ENCODE measurements around the gene KRT10. TPM values are rescaled to one million over a fixed set of nuclear protein-coding genes. Genes with fewer than 3 reads are reported as not detected.

Gene KRT10
- total RNA-seq, 1 experiment from 2014 or later = 188 TPM

DNA sequence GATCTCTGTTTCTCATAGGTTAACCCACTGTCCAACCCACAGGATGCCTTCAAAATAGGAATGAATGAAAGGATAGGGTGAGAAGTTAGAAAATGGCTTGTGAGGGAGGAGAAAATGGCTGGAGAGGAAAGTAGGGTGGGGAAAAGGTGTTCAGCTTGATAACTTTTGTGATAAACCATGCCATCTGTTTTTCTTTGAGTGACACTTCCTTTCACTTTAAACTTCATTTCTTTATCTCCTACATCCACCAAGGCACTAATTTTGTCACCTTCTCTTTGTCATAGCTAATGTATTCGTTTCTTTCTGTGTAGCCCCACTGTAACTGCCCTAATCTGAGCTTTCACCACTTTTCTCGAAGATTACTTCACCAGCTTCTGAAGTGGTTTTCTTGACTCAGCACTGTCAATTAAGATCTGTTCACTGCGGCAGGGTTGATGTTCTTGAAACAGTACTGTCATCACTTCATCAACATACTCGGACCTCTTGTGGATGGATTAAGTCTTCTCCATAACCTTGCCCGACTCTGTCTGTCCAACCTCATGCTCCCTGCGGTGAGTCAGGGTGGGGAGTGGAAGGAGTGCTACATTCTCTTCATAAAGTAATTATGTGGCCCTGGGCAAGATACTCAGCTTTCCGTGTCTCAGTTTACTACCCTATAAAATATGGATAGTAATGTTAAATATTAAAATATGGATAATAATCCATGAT, 5.5 kb upstream of the KRT10 start:
- Mint-ChIP-seq H3K9me3 (ENCODE audit: low read depth, unreplicated experiment) (peaks cover 3% of the 10 kb centered on the region), H3K4me3 (ENCODE audit: low read depth, unreplicated experiment) (no peak overlapping the region), H3K27ac (ENCODE audit: unreplicated experiment) (no peak overlapping the region), H3K4me1 (ENCODE audit: low read depth, unreplicated experiment) (peaks cover 8% of the 10 kb centered on the region), H3K36me3 (ENCODE audit: insufficient read depth, unreplicated experiment) (no peaks in the 10 kb centered on the region), H3K27me3 (ENCODE audit: unreplicated experiment) (no peaks in the 10 kb centered on the region)
- intact Hi-C loops (cut with micrococcal nuclease; ENCODE audit: unreplicated experiment) = loop anchor here (1.0 kb wide), 1 partner anchor 9 kb away; no protein-coding TSS in a partner anchor
- CTCF ChIA-PET = interaction anchor here (0.5 to 1.8 kb wide), 4 partner anchors 11 to 71 kb away, joined by 3 to 9 read pairs (median 4); no protein-coding TSS in a partner anchor
- no peak for TF ChIP-seq CTCF (IDR thresholded peaks at IDR 0.05; ENCODE audit: unreplicated experiment)
- no TSS peak for BruUV-seq (replicated peaks)
- DNase-seq = no peak

DNA sequence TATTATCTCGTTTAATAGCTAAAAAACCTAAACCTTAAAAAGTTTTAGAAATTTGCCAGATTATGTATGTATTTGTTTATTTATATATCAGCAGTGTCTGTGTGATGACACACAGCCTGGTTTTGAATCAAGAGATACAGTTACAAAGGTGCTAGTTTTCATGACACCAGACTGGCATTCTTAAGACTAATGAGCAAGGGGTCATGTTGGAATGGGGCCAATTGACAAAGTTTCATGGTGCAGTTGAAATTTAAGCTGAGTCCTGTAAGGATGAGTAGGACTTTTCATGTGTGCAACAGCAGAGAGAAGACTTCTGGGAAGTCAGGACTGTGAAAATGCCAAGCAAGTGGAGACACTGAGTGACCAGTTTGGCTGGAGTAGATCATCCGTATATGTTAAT, 3.2 kb upstream of the KRT10 start:
- CTCF ChIA-PET = interaction anchor here (0.6 to 1.4 kb wide), 3 partner anchors 17 to 914 kb away, joined by 3 to 4 read pairs (median 3); no protein-coding TSS in a partner anchor
- TF ChIP-seq CTCF (IDR thresholded peaks at IDR 0.05; ENCODE audit: unreplicated experiment) = no peak
- Mint-ChIP-seq H3K36me3 (ENCODE audit: insufficient read depth, unreplicated experiment) (no peaks in the 10 kb centered on the region), H3K4me1 (ENCODE audit: low read depth, unreplicated experiment) (peaks cover 15% of the 10 kb centered on the region), H3K4me3 (ENCODE audit: low read depth, unreplicated experiment) (no peak overlapping the region), H3K27ac (ENCODE audit: unreplicated experiment) (no peak overlapping the region), H3K9me3 (ENCODE audit: low read depth, unreplicated experiment) (peaks cover 3% of the 10 kb centered on the region), H3K27me3 (ENCODE audit: unreplicated experiment) (no peaks in the 10 kb centered on the region)
- BruUV-seq (replicated peaks) = no TSS peak
- DNase-seq = no peak
- intact Hi-C loops (cut with micrococcal nuclease; ENCODE audit: unreplicated experiment) = no loop called here

DNA sequence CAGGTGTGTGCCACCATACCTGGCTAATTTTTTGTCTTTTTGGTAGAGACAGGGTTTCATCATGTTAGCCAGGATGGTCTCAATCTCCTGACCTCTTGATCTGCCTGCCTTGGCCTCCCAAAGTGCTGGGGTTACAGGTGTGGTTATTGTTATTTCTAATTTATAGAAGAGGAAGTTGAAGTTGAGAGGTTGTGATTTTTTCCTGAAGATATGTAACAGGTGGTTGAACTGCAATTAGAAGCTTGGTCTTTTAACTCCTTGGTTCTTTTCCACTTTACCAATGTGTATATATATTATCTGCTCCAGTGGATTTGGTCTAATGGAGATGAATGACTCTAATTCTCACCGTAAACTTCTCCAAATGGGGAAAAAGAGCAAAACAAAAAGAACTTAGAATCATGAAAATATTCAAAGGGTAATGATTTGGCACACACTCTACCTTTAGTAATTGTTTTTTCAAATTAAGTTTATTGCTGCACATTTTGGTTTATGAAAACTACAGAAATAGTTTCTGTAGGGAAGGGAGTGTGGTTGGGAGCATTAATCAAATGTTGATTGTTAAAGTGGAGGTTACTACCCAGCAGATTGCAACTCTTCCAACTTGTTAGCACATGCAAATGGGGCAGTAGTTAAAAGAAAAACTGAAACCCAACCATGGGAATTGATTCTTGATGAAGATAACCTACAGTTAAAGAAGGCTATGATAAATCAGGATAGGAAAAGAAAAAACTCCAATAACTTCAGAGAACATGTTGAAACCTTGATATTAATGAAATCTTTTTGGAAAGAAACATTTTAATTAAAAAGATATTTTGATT, 1.8 kb upstream of the KRT10 start:
- Mint-ChIP-seq H3K9me3 (ENCODE audit: low read depth, unreplicated experiment) (no peaks in the 10 kb centered on the region), H3K36me3 (ENCODE audit: insufficient read depth, unreplicated experiment) (peaks cover 10% of the 10 kb centered on the region), H3K27me3 (ENCODE audit: unreplicated experiment) (no peaks in the 10 kb centered on the region), H3K4me3 (ENCODE audit: low read depth, unreplicated experiment) (no peak overlapping the region), H3K27ac (ENCODE audit: unreplicated experiment) (no peak overlapping the region), H3K4me1 (ENCODE audit: low read depth, unreplicated experiment) (peaks cover 27% of the 10 kb centered on the region)
- DNase-seq = no peak
- intact Hi-C loops (cut with micrococcal nuclease; ENCODE audit: unreplicated experiment) = no loop called here
- no TSS peak for BruUV-seq (replicated peaks)
- CTCF ChIA-PET = interaction anchor here (0.5 to 1.4 kb wide), 8 partner anchors 9 to 1455 kb away, joined by 3 to 4 read pairs (median 3); no protein-coding TSS in a partner anchor
- no peak for TF ChIP-seq CTCF (IDR thresholded peaks at IDR 0.05; ENCODE audit: unreplicated experiment)

DNA sequence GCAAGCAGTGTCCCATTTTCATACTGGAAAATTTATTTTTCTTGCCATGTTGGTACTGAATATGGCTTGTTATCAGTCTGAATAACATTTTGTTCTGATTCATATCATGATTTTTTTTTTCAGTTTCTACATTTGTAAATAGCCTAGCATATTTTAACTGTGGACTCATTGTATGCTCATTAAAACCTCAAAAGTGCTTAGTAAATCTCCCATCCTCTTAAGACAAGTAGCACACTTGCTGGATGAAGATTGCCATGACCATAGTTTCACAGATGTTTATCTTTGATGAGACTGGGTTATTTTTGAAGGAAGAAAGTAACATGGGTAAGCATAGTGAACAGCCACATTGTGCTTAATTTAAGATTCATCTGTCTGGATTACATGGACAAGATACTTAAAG, 878 bp downstream of the KRT10 start:
- peaks cover 37% of the 10 kb centered on the region for H3K36me3 Mint-ChIP-seq (ENCODE audit: insufficient read depth, unreplicated experiment)
- no peak overlapping the region for H3K4me3 Mint-ChIP-seq (ENCODE audit: low read depth, unreplicated experiment)
- no TSS peak for BruUV-seq (replicated peaks)
- no peak for DNase-seq
- no peaks in the 10 kb centered on the region for H3K27me3 Mint-ChIP-seq (ENCODE audit: unreplicated experiment)
- no peak for TF ChIP-seq CTCF (IDR thresholded peaks at IDR 0.05; ENCODE audit: unreplicated experiment)
- H3K27ac Mint-ChIP-seq (ENCODE audit: unreplicated experiment) = no peak overlapping the region
- peaks cover 39% of the 10 kb centered on the region for H3K4me1 Mint-ChIP-seq (ENCODE audit: low read depth, unreplicated experiment)
- H3K9me3 Mint-ChIP-seq (ENCODE audit: low read depth, unreplicated experiment) = no peaks in the 10 kb centered on the region
- intact Hi-C loops (cut with micrococcal nuclease; ENCODE audit: unreplicated experiment) = no loop called here
- CTCF ChIA-PET = interaction anchor here (0.7 to 1.4 kb wide), 3 partner anchors 12 to 288 kb away, joined by 3 to 6 read pairs (median 3); no protein-coding TSS in a partner anchor
